ENCODE data around the gene PPM1A. TPM values are rescaled to one million over a fixed set of nuclear protein-coding genes. Genes with fewer than 3 reads are reported as not detected.

The PPM1A gene
- total and polyA plus RNA-seq, 2 of the 8 experiments (the other 6 are each of a cell fraction or from before 2014, with no cell fraction given): 14.0 to 51.2 TPM

- Histone ChIP-seq H3K79me2 (ENCODE audit: control insufficient read depth in 1 of 2, insufficient read depth in 2 of 2, low read length in 2 of 2) (no peaks in the 10 kb centered on the region), H2BK20ac (ENCODE audit: low read length) (no peak overlapping the region), H4K5ac (ENCODE audit: insufficient read length, low read depth, low read length) (no peak overlapping the region), H2BK120ac (replicated peaks; ENCODE audit: low read depth, low read length) (no peak overlapping the region), H3K4me2 (ENCODE audit: insufficient read depth in 1 of 2, low read depth in 2 of 2, low read length in 2 of 2) (peak overlapping the region; percentile 3 to 53), H2BK15ac (ENCODE audit: low read length) (no peak overlapping the region), H3K4me1 (replicated peaks in 1 of 4; ENCODE audit: control insufficient read depth in 3 of 4, insufficient read depth in 4 of 4, low read length in 3 of 4) (peaks cover 0 to 10% (median 5%) of the 10 kb centered on the region in 4 experiments; a peak in 4 of 7 replicates), H3K56ac (replicated peaks; ENCODE audit: insufficient read length, low read depth, low read length) (no peak overlapping the region), H3K79me1 (ENCODE audit: low read depth, low read length) (no peaks in the 10 kb centered on the region), H3K18ac (ENCODE audit: extremely low read depth, low read length) (no peak overlapping the region), H2AK5ac (ENCODE audit: low read depth, low read length) (no peak overlapping the region), H2AFZ (ENCODE audit: low read length) (peak overlapping the region; percentile 96), H3K27me3 (replicated peaks in 1 of 4; ENCODE audit: control insufficient read depth in 3 of 4, extremely low read depth in 1 of 4, insufficient read depth in 3 of 4, low read length in 3 of 4) (no peaks in the 10 kb centered on the region), H2BK5ac (ENCODE audit: low read depth, low read length) (no peak overlapping the region; the same call in 1 of the 2 replicates), H3K4me3 (ENCODE audit: extremely low read depth in 1 of 4, insufficient read depth in 2 of 4, low read depth in 3 of 4, low read length in 4 of 4) (peak overlapping the region in 1 of 4 experiments; percentile 19; a peak in 1 of 8 replicates), H4K8ac (ENCODE audit: extremely low read depth, insufficient read depth, low read length) (no peak overlapping the region), H3K23ac (ENCODE audit: insufficient read length) (no peak overlapping the region), H3K27ac (ENCODE audit: low read depth, low read length) (no peak overlapping the region), H4K20me1 (replicated peaks in 1 of 2; ENCODE audit: control insufficient read depth in 1 of 2, insufficient read depth in 2 of 2, low read length in 2 of 2) (no peaks in the 10 kb centered on the region), H3K9ac (replicated peaks in 1 of 4; ENCODE audit: extremely low read depth in 1 of 4, low read depth in 3 of 4, low read length in 3 of 4) (no peak overlapping the region), H3K23me2 (ENCODE audit: low read depth, low read length) (peaks cover 2% of the 10 kb centered on the region; the same call in 1 of the 2 replicates), H3K36me3 (ENCODE audit: control insufficient read depth in 2 of 4, insufficient read depth in 4 of 4, low read length in 3 of 4) (no peaks in the 10 kb centered on the region), H3K9me3 (ENCODE audit: insufficient read depth in 2 of 2, low read depth in 1 of 2, low read length in 1 of 2) (no peaks in the 10 kb centered on the region), H2BK12ac (ENCODE audit: low read depth, low read length) (0 out of 2 replicates have a peak overlapping the region, but pooled peaks have one; percentile 2), H4K91ac (replicated peaks; ENCODE audit: insufficient read length, low read length) (no peak overlapping the region), H3K4ac (replicated peaks; ENCODE audit: insufficient read length, low read depth, low read length) (no peak overlapping the region), H3K14ac (ENCODE audit: insufficient read length) (no peak overlapping the region)
- WGBS, 2 experiments (ENCODE audit: extremely low coverage in 1 of 2, insufficient coverage in 1 of 2, insufficient read length in 1 of 2, insufficient replicate concordance in 2 of 2, low coverage in 1 of 2, low lambda C conversion rate in 2 of 2, missing lambda C conversion rate in 1 of 2): 59% methylated on average over 8 of the region's 8 CpGs; no CpG with 5 or more reads in 1 of the 2 experiments
- ChIA-PET CTCF (ENCODE audit: partially characterized antibody) (interaction anchor here (1.2 to 1.4 kb wide), 3 partner anchors 11 to 627 kb away, joined by 3 read pairs; no protein-coding TSS in a partner anchor), POLR2A (ENCODE audit: partially characterized antibody) (interaction anchor here (0.7 to 1.5 kb wide), 3 partner anchors 43 to 103 kb away, joined by 3 to 4 read pairs (median 3); partner anchors contain the start of gene PPM1A)
- FAIRE-seq (no peak), DNase-seq (ENCODE audit: low read depth in 1 of 2, low spot score in 2 of 2) (no peak)
- TF ChIP-seq CHD1 (IDR thresholded peaks at IDR 0.05; ENCODE audit: low read depth, low read length): no peak
- TF ChIP-seq CEBPB (IDR thresholded peaks at IDR 0.05; ENCODE audit: low read depth, low read length): peak; percentile 89
- TF ChIP-seq KDM5A (IDR thresholded peaks at IDR 0.05; ENCODE audit: low read length): no peak
- no peak for TF ChIP-seq USF2 (IDR thresholded peaks at IDR 0.05; ENCODE audit: low read length)
- TF ChIP-seq EGR1 (IDR thresholded peaks at IDR 0.05; ENCODE audit: borderline replicate concordance, low read depth, low read length): peak; percentile 16; the same call in 1 of the 2 replicates
- no peak for TF ChIP-seq TEAD4 (IDR thresholded peaks at IDR 0.05; ENCODE audit: low read depth, low read length)
These were observed 44.7 kb upstream of the PPM1A start for GRCh38 chr14:60204104-60204842.

Measured in H1 (cell line).